ENCODE measurements around the gene SLC6A18. TPM values are rescaled to one million over a fixed set of nuclear protein-coding genes. Genes with fewer than 3 reads are reported as not detected.

Gene SLC6A18
- total and polyA plus RNA-seq, 2 donors (not counting 1 experiment from before 2014, with no cell fraction given): not detected

DNA sequence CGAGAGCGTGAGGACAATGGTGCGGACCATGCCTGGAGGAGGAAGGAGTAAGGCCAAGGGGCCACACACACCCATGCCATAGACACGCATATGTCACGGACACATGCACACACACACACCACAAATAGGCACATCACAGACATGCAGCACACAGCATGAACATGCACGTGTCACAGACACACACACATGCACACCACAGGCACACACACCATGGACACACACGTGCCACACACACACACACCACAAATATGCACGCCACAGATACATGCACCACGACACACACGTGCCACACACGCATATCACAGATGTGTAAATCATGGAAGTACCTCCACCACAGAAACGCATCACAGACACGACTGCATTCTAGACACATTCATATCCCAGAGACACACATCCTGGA lies 53.0 kb downstream of the SLC6A18 start:
- Histone ChIP-seq H3K4me3 (replicated peaks in 1 of 4; ENCODE audit: control extremely low read depth in 1 of 4, insufficient read depth in 1 of 4, low read depth in 3 of 4, low read length in 4 of 4) (no peak overlapping the region), H3K9ac (ENCODE audit: insufficient read depth, low read length) (no peak overlapping the region), H3K9me3 (ENCODE audit: control insufficient read depth, insufficient read depth, low read depth, low read length) (no peaks in the 10 kb centered on the region), H3K27ac (ENCODE audit: insufficient read depth, low read length) (no peak overlapping the region), H3K4me1 (ENCODE audit: control insufficient read depth, extremely low read depth, insufficient read depth, low read length) (no peaks in the 10 kb centered on the region), H3K79me2 (ENCODE audit: control insufficient read depth, insufficient read depth, low read length) (no peaks in the 10 kb centered on the region), H3K4me2 (ENCODE audit: extremely low read depth, insufficient read depth, low read length) (no peak overlapping the region), H4K20me1 (ENCODE audit: control insufficient read depth, extremely low read depth, insufficient read depth, low read length) (no peaks in the 10 kb centered on the region), H3K27me3 (ENCODE audit: control insufficient read depth, insufficient read depth, low read length) (no peaks in the 10 kb centered on the region), H3K36me3 (ENCODE audit: control insufficient read depth, insufficient read depth, low read length) (no peaks in the 10 kb centered on the region), H2AFZ (ENCODE audit: low read length) (no peak overlapping the region)
- no peak for DNase-seq (ENCODE audit: low read depth in 2 of 2)
- TF ChIP-seq, protein P1, sequence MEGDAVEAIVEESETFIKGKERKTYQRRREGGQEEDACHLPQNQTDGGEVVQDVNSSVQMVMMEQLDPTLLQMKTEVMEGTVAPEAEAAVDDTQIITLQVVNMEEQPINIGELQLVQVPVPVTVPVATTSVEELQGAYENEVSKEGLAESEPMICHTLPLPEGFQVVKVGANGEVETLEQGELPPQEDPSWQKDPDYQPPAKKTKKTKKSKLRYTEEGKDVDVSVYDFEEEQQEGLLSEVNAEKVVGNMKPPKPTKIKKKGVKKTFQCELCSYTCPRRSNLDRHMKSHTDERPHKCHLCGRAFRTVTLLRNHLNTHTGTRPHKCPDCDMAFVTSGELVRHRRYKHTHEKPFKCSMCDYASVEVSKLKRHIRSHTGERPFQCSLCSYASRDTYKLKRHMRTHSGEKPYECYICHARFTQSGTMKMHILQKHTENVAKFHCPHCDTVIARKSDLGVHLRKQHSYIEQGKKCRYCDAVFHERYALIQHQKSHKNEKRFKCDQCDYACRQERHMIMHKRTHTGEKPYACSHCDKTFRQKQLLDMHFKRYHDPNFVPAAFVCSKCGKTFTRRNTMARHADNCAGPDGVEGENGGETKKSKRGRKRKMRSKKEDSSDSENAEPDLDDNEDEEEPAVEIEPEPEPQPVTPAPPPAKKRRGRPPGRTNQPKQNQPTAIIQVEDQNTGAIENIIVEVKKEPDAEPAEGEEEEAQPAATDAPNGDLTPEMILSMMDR (conservative IDR thresholded peaks at IDR 0.05 in 1 of 2, IDR thresholded peaks at IDR 0.05 in 1 of 2; ENCODE audit: low read depth in 1 of 2, low read length in 2 of 2): no peak
- no peak for TF ChIP-seq EZH2 (IDR thresholded peaks at IDR 0.05; ENCODE audit: low read length, missing control alignments)

DNA sequence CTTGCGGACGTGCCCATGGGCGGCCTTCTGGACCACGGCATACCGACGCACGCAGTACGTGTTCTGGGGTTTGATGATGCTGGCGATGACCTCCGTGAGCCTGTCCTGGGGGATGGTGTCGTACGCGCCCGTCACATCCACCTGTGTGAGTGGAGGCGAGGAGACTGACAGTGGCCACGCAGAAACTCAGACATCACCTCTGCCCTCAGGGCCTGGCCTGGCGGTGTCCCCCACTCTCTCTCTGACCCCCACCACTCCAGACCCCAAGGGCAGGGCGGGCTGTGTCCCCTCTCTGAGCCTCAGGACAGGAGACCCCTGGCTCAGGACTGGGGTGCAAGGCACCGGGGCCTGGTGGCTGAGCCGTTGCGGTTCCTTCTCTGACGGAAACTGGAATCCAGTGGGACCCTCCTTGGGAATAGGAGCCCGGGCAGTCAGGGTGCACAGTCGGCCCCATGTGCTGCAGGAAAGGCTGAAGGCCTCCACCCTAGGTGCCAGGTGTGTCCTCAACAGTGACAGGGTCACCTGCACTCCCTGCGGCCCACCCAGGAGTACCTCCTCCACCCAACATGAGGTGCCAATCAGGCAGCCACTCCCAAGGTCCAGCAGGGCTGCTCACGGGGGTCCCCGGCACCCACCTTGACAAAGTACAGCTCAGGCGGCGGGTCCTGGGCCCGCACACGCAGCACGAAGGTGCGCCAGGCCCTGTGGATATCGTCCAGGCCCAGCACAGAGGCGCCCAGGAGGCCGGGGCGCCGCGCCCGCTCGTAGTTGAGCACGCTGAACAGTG lies 53.7 kb downstream of the SLC6A18 start:
- H4K20me1 ChIP-seq (ENCODE audit: control insufficient read depth, extremely low read depth, insufficient read depth, low read length): no peaks in the 10 kb centered on the region
- H3K4me2 ChIP-seq (ENCODE audit: extremely low read depth, insufficient read depth, low read length): no peak overlapping the region
- no peak overlapping the region for H2AFZ ChIP-seq (ENCODE audit: low read length)
- H3K4me3 ChIP-seq (replicated peaks in 1 of 4; ENCODE audit: control extremely low read depth in 1 of 4, insufficient read depth in 1 of 4, low read depth in 3 of 4, low read length in 4 of 4): no peak overlapping the region
- H3K27ac ChIP-seq (ENCODE audit: insufficient read depth, low read length): no peak overlapping the region
- no peak for DNase-seq (ENCODE audit: low read depth in 2 of 2)
- H3K36me3 ChIP-seq (ENCODE audit: control insufficient read depth, insufficient read depth, low read length): no peaks in the 10 kb centered on the region
- H3K27me3 ChIP-seq (ENCODE audit: control insufficient read depth, insufficient read depth, low read length): no peaks in the 10 kb centered on the region
- TF ChIP-seq, protein P1 (conservative IDR thresholded peaks at IDR 0.05 in 1 of 2, IDR thresholded peaks at IDR 0.05 in 1 of 2; ENCODE audit: low read depth in 1 of 2, low read length in 2 of 2): no peak
- TF ChIP-seq EZH2 (IDR thresholded peaks at IDR 0.05; ENCODE audit: low read length, missing control alignments): no peak
- H3K9ac ChIP-seq (ENCODE audit: insufficient read depth, low read length): no peak overlapping the region
- no peaks in the 10 kb centered on the region for H3K4me1 ChIP-seq (ENCODE audit: control insufficient read depth, extremely low read depth, insufficient read depth, low read length)
- H3K9me3 ChIP-seq (ENCODE audit: control insufficient read depth, insufficient read depth, low read depth, low read length): no peaks in the 10 kb centered on the region
- H3K79me2 ChIP-seq (ENCODE audit: control insufficient read depth, insufficient read depth, low read length): no peaks in the 10 kb centered on the region

DNA sequence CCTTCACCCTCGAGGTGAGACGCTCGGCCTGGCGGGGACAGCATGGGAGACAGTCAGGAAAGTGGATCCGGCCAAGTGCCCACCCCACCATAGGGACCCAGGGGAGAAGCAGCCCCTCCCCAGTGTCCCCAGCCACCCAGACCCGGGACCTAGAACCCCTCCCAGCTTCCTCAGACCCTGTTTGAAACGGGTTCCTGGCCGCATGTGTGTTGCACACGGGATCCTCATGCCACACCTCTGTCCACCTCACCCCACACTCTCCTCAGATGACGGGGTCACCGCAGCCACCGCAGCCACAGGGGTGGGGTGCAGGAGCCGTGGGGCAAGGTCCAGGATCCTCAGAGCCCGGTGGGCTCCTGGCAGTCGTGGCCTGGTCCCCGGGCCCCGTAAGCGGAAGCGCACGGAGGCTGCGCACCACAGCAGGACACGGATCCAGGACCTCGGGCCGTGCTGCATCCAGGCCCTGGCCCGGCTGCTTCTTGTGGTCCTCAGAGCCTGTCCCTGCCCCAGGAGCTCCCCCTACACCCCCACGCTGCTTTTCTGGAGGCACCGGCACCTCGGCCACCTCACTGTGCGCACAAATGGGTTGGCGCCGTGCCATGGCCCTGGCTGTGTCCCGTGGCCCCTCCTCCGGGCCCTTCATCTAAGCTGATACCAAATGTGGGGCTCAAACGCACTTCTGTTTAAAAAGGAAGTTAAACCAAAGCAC lies 54.4 kb downstream of the SLC6A18 start:
- Histone ChIP-seq H2AFZ (ENCODE audit: low read length) (no peak overlapping the region), H3K9me3 (ENCODE audit: control insufficient read depth, insufficient read depth, low read depth, low read length) (no peaks in the 10 kb centered on the region)

More for the DNA sequence above, 54.4 kb downstream of the SLC6A18 start:
- no peak overlapping the region for H3K27ac ChIP-seq (ENCODE audit: insufficient read depth, low read length)
- TF ChIP-seq EZH2 (IDR thresholded peaks at IDR 0.05; ENCODE audit: low read length, missing control alignments): no peak
- TF ChIP-seq, protein P1 (conservative IDR thresholded peaks at IDR 0.05 in 1 of 2, IDR thresholded peaks at IDR 0.05 in 1 of 2; ENCODE audit: low read depth in 1 of 2, low read length in 2 of 2): no peak
- no peaks in the 10 kb centered on the region for H4K20me1 ChIP-seq (ENCODE audit: control insufficient read depth, extremely low read depth, insufficient read depth, low read length)
- no peaks in the 10 kb centered on the region for H3K4me1 ChIP-seq (ENCODE audit: control insufficient read depth, extremely low read depth, insufficient read depth, low read length)
- H3K79me2 ChIP-seq (ENCODE audit: control insufficient read depth, insufficient read depth, low read length): no peaks in the 10 kb centered on the region
- no peak for DNase-seq (ENCODE audit: low read depth in 2 of 2)
- H3K4me2 ChIP-seq (ENCODE audit: extremely low read depth, insufficient read depth, low read length): no peak overlapping the region
- no peak overlapping the region for H3K4me3 ChIP-seq (replicated peaks in 1 of 4; ENCODE audit: control extremely low read depth in 1 of 4, insufficient read depth in 1 of 4, low read depth in 3 of 4, low read length in 4 of 4)
- H3K9ac ChIP-seq (ENCODE audit: insufficient read depth, low read length): no peak overlapping the region
- H3K27me3 ChIP-seq (ENCODE audit: control insufficient read depth, insufficient read depth, low read length): no peaks in the 10 kb centered on the region
- H3K36me3 ChIP-seq (ENCODE audit: control insufficient read depth, insufficient read depth, low read length): no peaks in the 10 kb centered on the region

Measured in fibroblast of lung (primary cell).